RCC 7860 (cell line): ENCODE data around the gene ATF7.

Source experiments
- DNase-seq: peaks from one replicate; pipeline ENCODE4 v3.0.0-alpha.2; 2015; ENCODE audit warnings: low spot score
- FAIRE-seq: peaks from 2 replicates; lab custom pipeline; 2012; peaks lifted over from hg19 to GRCh38; lab: Jason Lieb, UNC

Gene ATF7

GRCh38 chr12:53504004-53504920, 121.9 kb downstream of the ATF7 start:
- DNase-seq (no peak), FAIRE-seq (no peak)

GRCh38 chr12:53502983-53503728, 123.0 kb downstream of the ATF7 start:
- FAIRE-seq = no peak
- no peak for DNase-seq

- FAIRE-seq = no peak
- DNase-seq = no peak
These were observed 123.9 kb downstream of the ATF7 start for GRCh38 chr12:53502331-53502730.

DNA sequence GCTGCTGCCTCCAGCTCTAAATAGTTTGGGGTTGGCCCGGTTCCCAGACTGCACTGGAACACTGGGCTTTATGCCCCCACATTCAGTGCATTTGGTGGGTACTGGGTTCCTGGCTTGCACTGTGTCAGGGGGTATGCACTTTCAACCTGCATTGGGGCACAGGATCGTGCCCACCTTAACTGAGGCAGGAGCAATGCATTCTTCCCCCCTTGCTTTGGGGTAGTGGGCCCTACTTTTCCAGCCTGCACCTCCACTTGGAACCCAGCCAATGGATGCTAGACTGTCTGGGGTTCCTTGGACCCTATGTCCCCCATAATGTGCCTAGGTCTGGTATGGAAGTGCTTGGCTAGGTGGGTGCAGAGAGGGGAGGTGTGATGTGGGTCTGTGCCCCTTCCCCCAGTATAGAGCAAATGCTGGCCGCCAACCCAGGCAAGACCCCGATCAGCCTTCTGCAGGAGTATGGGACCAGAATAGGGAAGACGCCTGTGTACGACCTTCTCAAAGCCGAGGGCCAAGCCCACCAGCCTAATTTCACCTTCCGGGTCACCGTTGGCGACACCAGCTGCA, 124.5 kb downstream of the ATF7 start:
- DNase-seq = no peak
- no peak for FAIRE-seq

DNA sequence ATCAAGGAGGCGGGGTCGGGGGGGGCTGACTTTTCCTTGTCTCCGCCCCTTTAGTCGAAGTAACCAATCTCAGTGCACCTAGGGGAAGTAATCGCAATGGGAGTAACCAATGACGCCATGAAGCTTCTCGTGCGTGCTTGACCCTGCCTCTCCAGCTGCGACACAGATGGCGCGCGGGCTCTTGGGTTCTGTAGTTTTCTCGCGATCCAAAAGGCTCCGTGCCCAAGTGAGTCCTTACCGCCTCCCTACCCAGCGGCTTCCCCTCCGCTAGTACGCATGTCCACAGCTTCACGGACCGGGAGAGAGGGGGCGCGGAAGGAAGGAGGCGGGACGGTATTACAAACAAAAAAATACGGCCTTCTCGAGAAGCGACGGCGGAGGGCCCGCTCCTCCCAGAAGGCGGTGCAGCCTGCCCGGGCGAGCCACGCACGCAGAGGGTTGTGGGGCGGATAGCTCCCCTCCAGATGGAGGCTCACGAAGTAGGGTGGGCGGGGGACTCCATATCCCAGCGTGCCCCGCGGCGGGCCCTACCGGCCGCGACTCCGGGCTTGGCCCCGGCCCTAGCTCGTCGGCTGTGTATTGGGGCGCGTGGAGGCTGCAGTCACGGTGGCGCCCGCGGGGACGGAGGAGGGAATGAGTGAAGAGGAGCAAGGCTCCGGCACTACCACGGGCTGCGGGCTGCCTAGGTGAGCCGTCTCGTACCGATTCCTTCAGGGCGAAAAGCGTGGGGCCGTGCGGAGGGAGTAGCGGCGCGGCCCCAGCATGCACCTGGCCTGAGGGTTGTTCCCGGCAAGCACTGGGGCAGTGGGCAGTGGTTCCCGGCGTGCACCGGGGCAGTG, 125.2 kb downstream of the ATF7 start, which contains the start of gene TARBP2:
Gene TARBP2 (plus strand): TSS at position 508 of the 839 bp plus-strand sequence. CDS start 126 bp downstream, at position 634.
- FAIRE-seq (peak; percentile 93), DNase-seq (peak; percentile 98)

GRCh38 chr12:53500142-53500775, 125.9 kb downstream of the ATF7 start:
- DNase-seq = no peak
- FAIRE-seq = no peak

GRCh38 chr12:53499266-53500141, 126.7 kb downstream of the ATF7 start, which contains the start of gene MAP3K12:
MAP3K12 (minus strand) TSS chr12:53499458; CDS start chr12:53487391, 12,067 bp downstream.
- DNase-seq (no peak), FAIRE-seq (no peak)

- DNase-seq (no peak), FAIRE-seq (no peak)
These were observed 127.9 kb downstream of the ATF7 start for GRCh38 chr12:53498235-53498630.

GRCh38 chr12:53497461-53497860, 128.7 kb downstream of the ATF7 start:
- no peak for FAIRE-seq
- DNase-seq = no peak

GRCh38 chr12:53496752-53497032, 129.5 kb downstream of the ATF7 start:
- DNase-seq = no peak
- FAIRE-seq = no peak

DNA sequence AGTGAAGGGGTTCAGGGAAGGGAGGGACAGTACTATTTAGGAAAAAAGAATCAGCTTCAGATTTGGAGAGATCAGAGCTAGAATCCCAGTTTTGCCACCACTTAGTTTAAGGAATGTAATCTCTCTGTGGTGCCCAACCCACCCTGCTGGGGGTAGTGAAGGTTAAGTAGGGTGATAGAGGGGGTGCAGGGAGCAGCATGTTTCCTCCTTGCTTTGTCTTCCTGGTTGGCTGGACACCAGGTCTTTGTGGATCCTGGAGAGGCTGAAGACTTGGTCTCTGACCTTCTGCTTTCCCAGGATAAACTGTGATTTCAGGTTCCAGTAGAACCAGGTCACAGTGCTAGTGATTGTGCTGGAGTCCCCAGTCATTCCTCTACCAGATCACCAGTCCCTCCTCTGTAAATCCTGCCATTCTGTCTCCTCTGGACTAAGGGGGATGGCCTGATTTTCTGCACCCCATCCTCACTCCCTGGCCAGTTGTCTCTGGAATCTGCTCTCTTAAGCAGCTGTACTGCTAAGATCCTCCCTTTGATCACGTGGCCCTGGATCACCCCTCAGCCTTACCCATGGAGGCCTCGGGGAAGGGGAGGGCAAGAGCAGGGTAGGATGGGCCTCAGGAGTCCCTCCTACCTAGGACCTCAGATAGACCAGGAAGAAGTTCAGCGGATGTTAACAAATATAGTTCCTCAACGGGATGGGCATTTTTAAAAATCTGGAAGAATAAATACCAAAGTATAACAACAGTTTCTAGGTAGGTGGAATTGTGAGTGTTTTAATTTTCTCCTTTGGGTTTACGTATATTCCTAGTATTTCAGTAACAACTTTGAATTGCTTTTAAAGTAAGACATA, 130.1 kb downstream of the ATF7 start:
- DNase-seq (no peak), FAIRE-seq (no peak)

GRCh38 chr12:53493610-53494391, 132.4 kb downstream of the ATF7 start:
- DNase-seq (no peak), FAIRE-seq (no peak)

- peak; percentile 60 for DNase-seq
- no peak for FAIRE-seq
These were observed 133.2 kb downstream of the ATF7 start for GRCh38 chr12:53492830-53493609.

DNA sequence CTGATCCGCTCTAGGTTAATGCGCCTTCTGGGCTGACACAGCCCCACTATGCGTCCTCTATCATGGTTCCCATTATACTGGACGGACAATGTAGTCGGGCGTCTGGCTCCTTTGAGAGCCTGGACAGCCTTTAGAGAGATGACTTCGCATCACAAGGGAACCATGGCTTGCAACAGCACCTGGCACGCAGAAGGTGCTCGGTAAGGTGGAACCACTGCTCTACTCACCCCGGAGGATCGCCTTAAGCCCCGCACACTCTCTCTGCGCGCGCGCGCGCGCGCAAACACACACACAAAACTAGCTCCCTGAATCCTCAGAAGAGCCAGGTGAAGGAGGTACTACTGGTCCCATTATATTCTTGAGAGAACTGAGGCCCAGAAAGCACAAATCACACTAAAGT, 134.0 kb downstream of the ATF7 start:
- FAIRE-seq = no peak
- no peak for DNase-seq

DNA sequence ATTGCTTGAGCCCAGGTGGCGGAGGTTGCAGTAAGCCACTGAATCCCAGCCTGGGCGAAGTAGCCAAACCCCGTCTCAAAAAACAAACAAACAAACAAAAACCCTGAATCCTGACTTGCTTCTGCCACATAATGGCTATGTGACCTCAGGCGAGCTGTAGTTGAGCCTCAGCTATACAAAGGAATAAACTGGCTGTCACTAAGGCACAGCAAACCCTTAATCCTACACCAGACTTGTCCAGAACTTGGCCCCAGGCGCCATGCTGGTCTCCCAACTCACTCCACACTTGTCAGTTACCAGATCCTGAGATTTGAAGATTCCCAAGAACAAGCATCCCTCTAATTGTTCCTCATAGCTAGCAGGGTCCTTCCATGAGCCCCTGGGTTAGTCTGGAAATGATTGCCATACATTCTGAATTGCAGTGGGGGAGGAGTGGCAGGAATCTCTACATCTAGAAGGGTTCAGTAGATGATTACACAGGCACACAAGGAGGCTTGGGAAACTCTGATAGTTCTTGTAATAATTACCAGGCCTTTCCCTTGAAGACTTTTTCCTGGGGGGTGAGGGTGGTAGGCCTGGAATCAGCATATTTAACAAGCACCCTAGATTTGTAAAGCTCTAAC, 136.8 kb downstream of the ATF7 start:
- DNase-seq (peak; percentile 17), FAIRE-seq (peak; percentile 55)

GRCh38 chr12:53486736-53487487, 139.3 kb downstream of the ATF7 start:
- no peak for DNase-seq
- FAIRE-seq = no peak
